Fibroblast of lung (primary cell): Measurements from ENCODE around the gene CRELD1. TPM values are rescaled to one million over a fixed set of nuclear protein-coding genes. Genes with fewer than 3 reads are reported as not detected.
"Not testable (repeated sequence)": the region's sequence is repeated elsewhere in the genome, so short reads cannot be mapped to it uniquely, and the experiment has no call there.

Experiments used
- DNase-seq, 2 donors: peaks; one replicate each; pipeline versions ENCODE4 v3.0.0 to v3.0.0-alpha.2; 2010; ENCODE audit warnings: low read depth in 2 of 2
- H2AFZ ChIP-seq: 2 replicates; pipeline ENCODE4 v1.5.1; 2012; ENCODE audit warnings: low read length, control low read depth, inconsistent platforms
- H3K27ac ChIP-seq: 2 replicates; pipeline ENCODE4 v1.5.1; 2011; ENCODE audit warnings: low read length, control low read depth; ENCODE audit not compliant: insufficient read depth
- H3K27me3 ChIP-seq: 2 replicates; pipeline ENCODE4 v1.5.1; 2011; ENCODE audit warnings: mild to moderate bottlenecking, low read length; ENCODE audit not compliant: control insufficient read depth, insufficient read depth
- H3K36me3 ChIP-seq: 2 replicates; pipeline ENCODE4 v1.5.1; 2011; ENCODE audit warnings: low read length; ENCODE audit not compliant: control insufficient read depth, insufficient read depth
- H3K4me1 ChIP-seq: 2 replicates; pipeline ENCODE4 v1.5.1; 2011; ENCODE audit warnings: low read length; ENCODE audit not compliant: control insufficient read depth, insufficient read depth; ENCODE audit errors: extremely low read depth
- H3K4me2 ChIP-seq: 2 replicates; pipeline ENCODE4 v1.5.1; 2011; ENCODE audit warnings: low read length, control low read depth; ENCODE audit not compliant: insufficient read depth; ENCODE audit errors: extremely low read depth
- H3K4me3 ChIP-seq, 4 experiments: fragments of 200-600 bp in 1 of 4; sonication (generic) in 1 of 4; replicated peaks in 1 of 4; 2 replicates each; pipeline ENCODE4 v1.5.1; 2011 to 2016; ENCODE audit warnings: low read length in 4 of 4, low read depth in 3 of 4, mild to moderate bottlenecking in 3 of 4, control low read depth in 2 of 4, inconsistent platforms in 1 of 4, mixed read lengths in 1 of 4; ENCODE audit not compliant: insufficient read depth in 1 of 4; ENCODE audit errors: control extremely low read depth in 1 of 4
- H3K79me2 ChIP-seq: 2 replicates; pipeline ENCODE4 v1.5.1; 2012; ENCODE audit warnings: mild to moderate bottlenecking, low read length, inconsistent platforms; ENCODE audit not compliant: control insufficient read depth, insufficient read depth
- H3K9ac ChIP-seq: 2 replicates; pipeline ENCODE4 v1.5.1; 2011; ENCODE audit warnings: mild to moderate bottlenecking, low read length, control low read depth; ENCODE audit not compliant: insufficient read depth
- H3K9me3 ChIP-seq: 2 replicates; pipeline ENCODE4 v1.5.1; 2012; ENCODE audit warnings: low read depth, low read length; ENCODE audit not compliant: control insufficient read depth, insufficient read depth
- H4K20me1 ChIP-seq: 2 replicates; pipeline ENCODE4 v1.5.1; 2011; ENCODE audit warnings: low read length; ENCODE audit not compliant: control insufficient read depth, insufficient read depth; ENCODE audit errors: extremely low read depth
- EZH2 ChIP-seq: IDR thresholded peaks from 2 replicates; pipeline ENCODE4 v1.5.1; 2012; ENCODE audit warnings: low read length, control low read depth, mild to moderate bottlenecking; ENCODE audit errors: missing control alignments
- polyA plus RNA-seq, 2 donors: library from polyadenylated mRNA; depleted of rRNA in 1 of 2; stranded (reverse) in 1 of 2; unstranded in 1 of 2; fragments of >200 nt; gene quantifications; 2 replicates each; pipeline ENCODE4 v1.2.1, GENCODE V29; 2011 to 2012; ENCODE audit warnings: missing spikeins in 1 of 2
- total RNA-seq: library from RNA; depleted of rRNA; stranded (reverse); fragments of >200 nt; gene quantifications from 2 replicates; pipeline ENCODE4 v1.2.1, GENCODE V29; 2014
- TF ChIP-seq, protein P1 (sequence below), 2 donors: IDR thresholded peaks in 1 of 2; conservative IDR thresholded peaks in 1 of 2; 1 replicate in 1 of 2; 2 replicates in 1 of 2; pipeline ENCODE4 v1.5.1; 2011 to 2012; ENCODE audit warnings: low read length in 2 of 2, control low read depth in 1 of 2, inconsistent platforms in 1 of 2, low read depth in 1 of 2, mild to moderate bottlenecking in 1 of 2

CRELD1 gene
- total and polyA plus RNA-seq, 2 donors (not counting 1 experiment from before 2014, with no cell fraction given): 23.8 to 50.2 TPM

GRCh38 chr3:9938966-9939365, 5.3 kb downstream of the CRELD1 start:
- no peak overlapping the region for H3K27ac ChIP-seq
- no peak overlapping the region for H3K9ac ChIP-seq
- H3K79me2 ChIP-seq: no peaks in the 10 kb centered on the region
- H3K9me3 ChIP-seq: no peaks in the 10 kb centered on the region
- no peak overlapping the region for H3K4me3 ChIP-seq
- no peaks in the 10 kb centered on the region for H4K20me1 ChIP-seq
- H3K4me2 ChIP-seq: no peak overlapping the region
- no peaks in the 10 kb centered on the region for H3K27me3 ChIP-seq
- TF ChIP-seq, protein P1, sequence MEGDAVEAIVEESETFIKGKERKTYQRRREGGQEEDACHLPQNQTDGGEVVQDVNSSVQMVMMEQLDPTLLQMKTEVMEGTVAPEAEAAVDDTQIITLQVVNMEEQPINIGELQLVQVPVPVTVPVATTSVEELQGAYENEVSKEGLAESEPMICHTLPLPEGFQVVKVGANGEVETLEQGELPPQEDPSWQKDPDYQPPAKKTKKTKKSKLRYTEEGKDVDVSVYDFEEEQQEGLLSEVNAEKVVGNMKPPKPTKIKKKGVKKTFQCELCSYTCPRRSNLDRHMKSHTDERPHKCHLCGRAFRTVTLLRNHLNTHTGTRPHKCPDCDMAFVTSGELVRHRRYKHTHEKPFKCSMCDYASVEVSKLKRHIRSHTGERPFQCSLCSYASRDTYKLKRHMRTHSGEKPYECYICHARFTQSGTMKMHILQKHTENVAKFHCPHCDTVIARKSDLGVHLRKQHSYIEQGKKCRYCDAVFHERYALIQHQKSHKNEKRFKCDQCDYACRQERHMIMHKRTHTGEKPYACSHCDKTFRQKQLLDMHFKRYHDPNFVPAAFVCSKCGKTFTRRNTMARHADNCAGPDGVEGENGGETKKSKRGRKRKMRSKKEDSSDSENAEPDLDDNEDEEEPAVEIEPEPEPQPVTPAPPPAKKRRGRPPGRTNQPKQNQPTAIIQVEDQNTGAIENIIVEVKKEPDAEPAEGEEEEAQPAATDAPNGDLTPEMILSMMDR (conservative IDR thresholded peaks at IDR 0.05 in 1 of 2, IDR thresholded peaks at IDR 0.05 in 1 of 2; ENCODE audit: low read depth in 1 of 2, low read length in 2 of 2): no peak
- no peak for TF ChIP-seq EZH2
- H3K4me1 ChIP-seq: peaks cover 2% of the 10 kb centered on the region
- H3K36me3 ChIP-seq: peaks cover 6% of the 10 kb centered on the region
- DNase-seq: no peak
- no peak overlapping the region for H2AFZ ChIP-seq

DNA sequence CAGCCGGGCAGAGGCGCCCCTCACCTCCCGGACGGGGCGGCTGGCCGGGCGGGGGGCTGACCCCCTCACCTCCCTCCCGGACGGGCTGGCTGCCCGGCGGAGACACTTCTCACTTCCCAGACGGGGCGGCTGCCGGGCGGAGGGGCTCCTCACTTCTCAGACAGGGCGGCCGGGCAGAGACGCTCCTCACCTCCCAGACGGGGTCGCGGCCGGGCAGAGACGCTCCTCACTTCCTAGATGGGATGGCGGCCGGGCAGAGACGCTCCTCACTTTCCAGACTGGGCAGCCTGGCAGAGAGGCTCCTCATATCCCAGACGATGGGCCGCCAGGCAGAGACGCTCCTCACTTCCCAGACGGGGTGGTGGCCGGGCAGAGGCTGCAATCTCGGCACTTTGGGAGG, 6.3 kb downstream of the CRELD1 start:
- not testable (repeated sequence) for H3K27ac ChIP-seq, H3K4me2 ChIP-seq, DNase-seq, H3K4me1 ChIP-seq, H3K27me3 ChIP-seq, H3K36me3 ChIP-seq, H2AFZ ChIP-seq, H3K79me2 ChIP-seq, H4K20me1 ChIP-seq, H3K4me3 ChIP-seq, H3K9ac ChIP-seq, H3K9me3 ChIP-seq

DNA sequence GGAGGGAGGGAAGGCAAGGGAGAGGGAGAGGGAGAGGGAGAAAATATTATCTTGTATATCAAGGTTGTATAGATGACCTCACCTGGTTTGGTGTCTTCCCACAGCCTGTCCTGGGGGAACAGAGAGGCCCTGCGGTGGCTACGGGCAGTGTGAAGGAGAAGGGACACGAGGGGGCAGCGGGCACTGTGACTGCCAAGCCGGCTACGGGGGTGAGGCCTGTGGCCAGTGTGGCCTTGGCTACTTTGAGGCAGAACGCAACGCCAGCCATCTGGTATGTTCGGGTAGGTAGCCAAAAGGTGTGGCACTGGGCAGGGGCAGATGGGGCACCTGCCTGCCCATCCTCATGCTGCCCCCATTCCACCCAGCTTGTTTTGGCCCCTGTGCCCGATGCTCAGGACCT, 7.1 kb downstream of the CRELD1 start:
- TF ChIP-seq EZH2: no peak
- TF ChIP-seq, protein P1 (conservative IDR thresholded peaks at IDR 0.05 in 1 of 2, IDR thresholded peaks at IDR 0.05 in 1 of 2; ENCODE audit: low read depth in 1 of 2, low read length in 2 of 2): no peak
- Histone ChIP-seq H3K27me3 (no peaks in the 10 kb centered on the region), H2AFZ (no peak overlapping the region), H3K79me2 (no peaks in the 10 kb centered on the region), H3K4me2 (no peak overlapping the region), H3K4me3 (no peak overlapping the region), H4K20me1 (no peaks in the 10 kb centered on the region), H3K36me3 (peaks cover 7% of the 10 kb centered on the region), H3K9me3 (no peaks in the 10 kb centered on the region), H3K9ac (no peak overlapping the region), H3K4me1 (no peaks in the 10 kb centered on the region), H3K27ac (no peak overlapping the region)
- DNase-seq: no peak
